WI38 (cell line): ENCODE data around the gene ALG2.

Experiments used
- H3K4me3 ChIP-seq: 2 replicates; pipeline ENCODE4 v1.5.1; 2011; ENCODE audit warnings: low read depth, mild to moderate bottlenecking, control low read depth, low read length
- TF ChIP-seq, protein P1 (sequence below): IDR thresholded peaks from 2 replicates; pipeline ENCODE4 v1.5.1; 2012; ENCODE audit warnings: low read depth, mild to moderate bottlenecking, control low read depth, low read length

Gene ALG2

DNA sequence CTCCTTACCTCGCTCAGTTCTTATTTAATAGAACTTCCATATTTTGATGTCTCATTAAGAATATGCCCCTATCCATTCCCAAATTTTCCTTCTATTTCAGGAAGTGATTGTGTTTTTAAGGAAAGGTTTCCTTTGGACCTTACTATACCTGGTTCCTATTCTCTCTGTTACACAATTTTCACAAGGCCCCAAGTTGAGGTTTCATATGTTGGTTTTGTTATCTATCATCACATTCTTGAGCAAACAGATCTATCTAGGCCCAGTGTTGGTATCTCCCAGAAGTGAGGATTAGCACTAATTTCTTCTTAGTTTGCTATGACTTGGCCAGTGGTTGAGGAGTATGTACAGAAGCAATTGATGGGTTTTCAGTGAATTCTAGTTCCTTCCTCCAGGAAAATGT lies 41.5 kb downstream of the ALG2 start:
- H3K4me3 ChIP-seq = no peak overlapping the region
- TF ChIP-seq, protein P1, sequence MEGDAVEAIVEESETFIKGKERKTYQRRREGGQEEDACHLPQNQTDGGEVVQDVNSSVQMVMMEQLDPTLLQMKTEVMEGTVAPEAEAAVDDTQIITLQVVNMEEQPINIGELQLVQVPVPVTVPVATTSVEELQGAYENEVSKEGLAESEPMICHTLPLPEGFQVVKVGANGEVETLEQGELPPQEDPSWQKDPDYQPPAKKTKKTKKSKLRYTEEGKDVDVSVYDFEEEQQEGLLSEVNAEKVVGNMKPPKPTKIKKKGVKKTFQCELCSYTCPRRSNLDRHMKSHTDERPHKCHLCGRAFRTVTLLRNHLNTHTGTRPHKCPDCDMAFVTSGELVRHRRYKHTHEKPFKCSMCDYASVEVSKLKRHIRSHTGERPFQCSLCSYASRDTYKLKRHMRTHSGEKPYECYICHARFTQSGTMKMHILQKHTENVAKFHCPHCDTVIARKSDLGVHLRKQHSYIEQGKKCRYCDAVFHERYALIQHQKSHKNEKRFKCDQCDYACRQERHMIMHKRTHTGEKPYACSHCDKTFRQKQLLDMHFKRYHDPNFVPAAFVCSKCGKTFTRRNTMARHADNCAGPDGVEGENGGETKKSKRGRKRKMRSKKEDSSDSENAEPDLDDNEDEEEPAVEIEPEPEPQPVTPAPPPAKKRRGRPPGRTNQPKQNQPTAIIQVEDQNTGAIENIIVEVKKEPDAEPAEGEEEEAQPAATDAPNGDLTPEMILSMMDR = no peak

DNA sequence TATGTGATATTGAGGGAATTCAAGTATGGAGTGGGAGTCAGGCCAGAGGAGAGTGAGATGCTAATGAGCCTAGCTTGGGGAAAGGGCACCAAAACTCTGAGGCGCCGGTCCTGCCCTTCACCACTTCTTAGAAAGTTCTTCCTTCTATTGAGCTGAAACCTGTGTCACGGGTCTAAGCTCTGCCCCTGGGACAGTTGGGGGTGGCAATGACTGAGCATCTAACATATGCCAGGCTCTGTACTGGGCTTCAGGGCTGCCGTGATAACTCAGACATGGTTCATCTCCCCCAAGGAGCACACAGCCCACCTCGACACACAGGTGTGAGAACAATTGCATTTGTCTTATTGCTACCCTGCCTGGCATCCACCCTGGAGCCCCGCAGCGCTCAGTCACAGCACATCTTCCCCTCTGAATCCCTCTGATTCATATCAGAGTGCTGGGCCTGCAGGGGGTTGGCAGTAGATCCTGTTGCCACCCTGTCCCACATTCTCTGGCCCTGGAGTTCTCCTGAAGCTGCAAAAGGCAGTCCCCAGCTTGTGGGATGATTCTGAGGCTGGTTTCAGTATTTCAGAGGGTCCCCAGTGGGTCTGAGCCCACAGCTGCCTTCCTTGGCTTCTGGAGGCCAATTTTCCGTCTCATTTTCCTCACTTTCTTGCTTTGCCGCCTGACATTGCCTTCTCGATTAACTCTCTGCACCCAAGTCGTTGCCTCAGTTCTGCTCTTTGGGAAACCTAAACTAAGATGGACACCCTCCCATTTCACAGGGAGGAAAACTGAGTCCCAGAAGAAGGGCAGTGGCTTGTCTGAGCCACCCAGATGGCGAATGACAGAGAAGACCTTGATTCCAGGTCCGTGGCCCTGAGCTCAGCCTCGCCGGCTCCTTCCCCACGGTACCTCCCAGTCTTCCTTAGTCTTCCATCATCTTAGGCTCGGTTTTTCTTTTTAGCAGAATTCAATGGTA lies 42.5 kb downstream of the ALG2 start:
- no peak overlapping the region for H3K4me3 ChIP-seq
- TF ChIP-seq, protein P1 = no peak

DNA sequence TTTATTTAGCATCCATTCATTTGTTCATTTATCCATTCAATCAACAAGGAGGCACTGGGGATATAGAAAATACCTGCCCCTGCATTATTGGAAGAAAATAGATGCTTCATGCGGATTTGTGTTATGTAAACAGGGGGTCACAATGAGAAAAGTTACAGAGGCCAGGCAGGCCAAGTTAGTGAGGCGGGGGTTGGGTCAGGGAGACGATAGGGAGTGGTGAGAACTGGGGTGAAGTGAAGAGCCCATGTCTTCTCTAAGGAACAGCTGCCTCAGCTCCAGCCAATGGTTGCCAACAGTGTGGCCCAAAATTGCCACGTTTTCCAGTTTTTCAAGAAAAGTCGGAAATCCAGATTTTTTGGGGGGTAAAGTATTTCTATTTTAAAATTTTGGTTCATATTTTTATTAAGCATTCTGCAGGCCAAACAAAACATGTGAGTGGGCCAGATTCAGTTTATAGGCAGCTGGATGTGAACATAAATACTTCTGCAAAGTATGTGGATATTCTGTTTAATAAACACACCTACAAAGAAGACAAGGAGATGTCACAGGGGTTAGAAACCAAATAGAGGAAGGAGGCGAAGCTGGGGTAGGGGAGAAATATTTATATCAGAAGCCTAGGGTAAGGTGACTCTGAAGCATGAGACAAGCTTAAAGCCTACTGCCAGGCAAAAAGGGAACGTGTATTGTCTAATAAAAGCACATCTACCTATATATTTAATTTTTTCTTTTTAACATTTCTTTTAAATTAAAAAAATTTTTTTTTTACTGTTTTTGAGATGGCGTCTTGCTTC lies 44.0 kb downstream of the ALG2 start:
- TF ChIP-seq, protein P1 = no peak
- no peak overlapping the region for H3K4me3 ChIP-seq

DNA sequence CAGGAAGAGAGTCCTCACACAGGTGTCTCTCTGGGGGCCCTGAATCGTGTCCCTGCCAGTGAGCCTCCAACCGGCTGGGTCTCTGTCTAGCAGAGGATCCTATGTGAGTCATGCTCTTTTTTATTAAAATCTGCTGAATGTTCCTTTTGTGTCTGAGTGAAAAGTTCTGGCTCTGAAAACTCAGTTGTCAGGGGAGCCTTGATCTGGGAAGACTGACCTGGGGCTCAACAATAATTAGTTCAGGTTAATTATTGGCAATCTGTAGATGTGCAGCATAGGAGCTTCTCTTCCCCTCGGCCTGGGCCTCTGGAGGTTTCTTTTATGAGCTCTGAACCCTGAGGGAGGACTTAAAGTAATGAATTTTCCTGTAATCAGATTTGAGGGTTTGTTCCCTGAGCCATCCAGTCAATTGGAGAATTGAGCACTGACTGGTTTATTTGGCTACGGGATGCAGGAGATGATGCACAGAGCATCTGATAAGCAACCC lies 45.2 kb downstream of the ALG2 start:
- TF ChIP-seq, protein P1 = no peak
- no peak overlapping the region for H3K4me3 ChIP-seq

DNA sequence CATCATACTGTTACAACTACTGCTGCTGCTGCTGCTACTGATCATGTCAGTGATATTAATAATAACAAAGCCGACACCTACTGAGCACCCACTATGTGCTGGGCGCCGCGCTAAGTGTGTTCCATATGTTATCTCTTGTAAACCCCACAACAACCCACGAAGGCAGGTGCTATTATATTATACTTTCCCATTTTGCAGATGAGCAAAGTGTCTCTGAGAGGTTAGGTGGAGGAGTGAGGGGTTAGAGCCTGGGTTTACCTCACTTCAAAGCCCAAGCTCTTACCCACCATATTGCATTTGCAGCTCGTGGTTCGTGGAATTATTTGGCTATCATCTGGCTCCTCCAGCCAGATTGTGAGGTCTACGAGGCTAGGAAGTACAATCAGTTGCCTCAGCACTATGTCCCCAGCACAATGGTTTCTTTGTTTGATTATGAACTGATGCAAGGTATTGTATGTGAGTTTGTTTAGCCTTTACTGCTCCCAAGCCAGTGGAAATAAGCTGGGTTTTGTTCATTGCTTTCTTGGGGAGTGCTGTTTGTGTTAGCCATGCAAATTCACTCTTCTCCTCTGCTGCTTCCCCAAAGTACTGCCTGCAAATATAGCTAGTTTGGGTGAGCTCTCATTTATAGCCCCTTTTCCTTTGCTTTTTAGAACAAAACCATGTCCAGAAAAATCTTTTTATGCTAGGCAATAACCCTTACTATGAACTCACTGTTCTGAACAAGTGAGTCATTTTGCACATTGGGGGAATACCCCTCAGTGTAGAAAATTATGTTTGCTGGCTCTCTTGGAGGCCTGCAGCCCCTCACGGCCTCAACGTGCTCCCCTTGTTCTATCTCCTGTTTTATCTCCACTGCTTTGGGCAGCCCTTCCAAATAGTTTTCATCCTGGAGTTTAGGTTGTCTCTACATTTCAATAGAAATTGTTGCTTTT lies 47.9 kb downstream of the ALG2 start:
- no peak overlapping the region for H3K4me3 ChIP-seq
- TF ChIP-seq, protein P1 = no peak

DNA sequence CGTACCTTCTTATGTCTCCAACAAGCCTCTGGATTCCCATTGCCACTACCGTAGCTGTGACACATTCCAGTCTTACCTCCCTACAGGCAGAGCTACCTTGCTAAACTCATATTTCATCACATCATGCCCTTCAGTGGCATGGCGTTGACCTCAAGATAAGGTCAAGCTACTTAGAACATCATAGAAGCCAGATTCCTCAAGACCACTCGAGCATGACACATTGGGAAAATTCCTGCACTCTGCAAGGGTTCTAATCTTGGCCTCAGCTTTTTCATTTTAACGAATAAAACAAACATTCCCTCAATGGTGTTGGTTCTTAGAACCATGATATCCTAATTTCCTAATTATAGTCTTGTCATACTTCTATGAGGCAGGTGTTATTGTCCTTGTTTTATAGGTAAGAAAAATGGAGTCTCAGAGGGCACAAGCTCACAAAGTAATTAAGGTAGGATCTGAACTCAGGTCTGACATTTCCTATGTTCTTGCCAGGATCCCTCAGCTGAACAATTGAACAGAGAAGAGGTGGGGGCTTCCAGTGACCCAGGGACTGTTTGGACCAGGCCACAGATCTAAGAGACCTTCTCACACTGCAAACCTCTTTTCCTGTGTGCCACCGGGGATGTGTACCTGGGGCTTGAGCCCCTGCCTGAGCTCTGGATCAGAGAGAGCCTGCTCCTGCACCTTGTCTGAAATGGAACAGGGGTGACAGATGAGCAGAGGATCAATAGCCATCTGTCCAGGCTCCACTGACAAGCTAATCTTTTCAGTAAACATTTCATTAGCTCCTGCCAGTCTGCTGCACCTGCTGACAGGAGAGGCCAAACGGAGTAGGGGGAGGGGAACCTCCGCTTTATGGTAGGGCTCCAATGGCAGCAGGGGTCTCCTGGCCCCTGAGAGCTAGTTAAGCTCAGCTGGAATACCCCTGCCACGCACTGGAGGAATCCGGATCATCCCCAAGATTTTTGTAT lies 49.3 kb downstream of the ALG2 start:
- TF ChIP-seq, protein P1 = no peak
- H3K4me3 ChIP-seq = no peak overlapping the region
